Left ventricle myocardium superior (tissue), 1 donor: Measurements from ENCODE around the gene CKLF. TPM values are rescaled to one million over a fixed set of nuclear protein-coding genes. Genes with fewer than 3 reads are reported as not detected.

Experiments used
- ATAC-seq: fragments of 200-7000 bp; cut with Tn5 transposase; one replicate; pipeline ENCODE4 v1.9.1; 2020; ENCODE audit warnings: mild to moderate bottlenecking, moderate library complexity
- DNase-seq: peaks from one replicate; pipeline ENCODE4 v3.0.0-alpha.2; 2020
- intact Hi-C: fragments of 100-400 bp; cut with micrococcal nuclease; formaldehyde crosslinking; loops from one replicate; pipeline ENCODE4 v1.11.0; 2022
- total RNA-seq: library from RNA; stranded (reverse); fragmentation: NEBNext Ultra II Directional; extraction: Animal tissue kit (Norgen Biotek cat#: 25700); gene quantifications from one replicate; pipeline ENCODE4 v1.2.1, GENCODE V29; 2021
- donor health status: DM: no; HTN: yes; CAD: no; lungs with severe emphysema.

CKLF gene
- total RNA-seq, 1 donor from 2014 or later = 9.1 TPM

DNA sequence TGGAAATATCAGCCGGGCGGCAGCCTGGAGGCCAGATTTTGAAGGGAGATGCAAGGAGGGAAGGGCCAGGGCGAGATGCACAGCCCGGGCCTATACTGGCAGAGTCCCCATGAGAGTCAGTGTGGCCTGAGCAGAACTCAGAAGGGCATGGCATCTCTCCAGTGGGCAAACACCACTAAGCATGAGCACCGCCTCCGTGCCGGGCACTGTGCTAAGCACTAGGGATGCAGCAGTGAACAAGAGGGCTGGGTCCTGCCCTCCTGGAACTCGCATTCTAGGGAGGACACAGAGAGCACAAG is 35.9 kb upstream of the CKLF start:
- no peak for DNase-seq
- intact Hi-C loops = loop anchor here (5.0 kb wide), 1 partner anchor 36 kb away; the partner anchor contains the start of genes CKLF and TK2
- ATAC-seq = no peak

DNA sequence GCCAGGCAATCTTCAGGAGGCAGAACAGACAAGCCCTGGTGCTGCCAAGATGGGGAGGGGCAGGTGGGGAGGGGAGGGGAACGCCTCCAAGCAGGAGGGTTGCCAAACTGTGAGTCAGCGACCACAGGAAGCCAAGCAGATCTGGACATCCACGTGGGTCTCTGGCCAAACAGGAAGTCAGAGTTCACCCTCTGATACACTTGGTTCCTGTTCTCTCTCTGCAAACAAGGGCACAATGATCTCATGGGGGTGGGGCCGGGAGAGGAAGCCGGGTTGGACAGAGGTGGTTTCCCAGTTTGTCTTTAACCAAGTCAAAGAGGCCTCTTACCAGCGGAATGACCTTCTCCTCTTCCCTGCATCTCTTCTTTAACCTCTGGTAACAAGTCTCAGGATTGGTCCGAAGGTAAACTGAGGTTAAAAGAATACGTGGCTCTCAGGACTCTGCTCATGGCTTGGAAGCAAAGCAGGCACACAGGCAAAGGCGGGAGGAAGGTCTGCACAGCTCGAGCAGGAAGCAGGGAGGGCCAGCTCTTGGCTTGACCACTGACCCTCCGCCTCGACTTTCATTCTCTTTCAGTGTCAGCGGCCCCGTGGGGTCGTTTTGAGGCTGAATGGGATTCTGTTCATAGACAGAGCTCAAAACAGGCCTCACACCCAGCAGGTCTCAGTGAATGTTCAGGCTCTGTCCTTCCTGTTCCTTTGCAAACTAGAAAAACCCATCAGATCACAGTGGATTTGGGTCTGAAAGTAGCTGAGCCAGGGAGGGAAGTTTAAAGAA is 35.4 kb upstream of the CKLF start:
- intact Hi-C loops = loop anchor here (5.0 kb wide), 1 partner anchor 35 kb away; the partner anchor contains the start of genes CKLF and TK2
- DNase-seq = peak; percentile 96
- peak; percentile 94 for ATAC-seq

DNA sequence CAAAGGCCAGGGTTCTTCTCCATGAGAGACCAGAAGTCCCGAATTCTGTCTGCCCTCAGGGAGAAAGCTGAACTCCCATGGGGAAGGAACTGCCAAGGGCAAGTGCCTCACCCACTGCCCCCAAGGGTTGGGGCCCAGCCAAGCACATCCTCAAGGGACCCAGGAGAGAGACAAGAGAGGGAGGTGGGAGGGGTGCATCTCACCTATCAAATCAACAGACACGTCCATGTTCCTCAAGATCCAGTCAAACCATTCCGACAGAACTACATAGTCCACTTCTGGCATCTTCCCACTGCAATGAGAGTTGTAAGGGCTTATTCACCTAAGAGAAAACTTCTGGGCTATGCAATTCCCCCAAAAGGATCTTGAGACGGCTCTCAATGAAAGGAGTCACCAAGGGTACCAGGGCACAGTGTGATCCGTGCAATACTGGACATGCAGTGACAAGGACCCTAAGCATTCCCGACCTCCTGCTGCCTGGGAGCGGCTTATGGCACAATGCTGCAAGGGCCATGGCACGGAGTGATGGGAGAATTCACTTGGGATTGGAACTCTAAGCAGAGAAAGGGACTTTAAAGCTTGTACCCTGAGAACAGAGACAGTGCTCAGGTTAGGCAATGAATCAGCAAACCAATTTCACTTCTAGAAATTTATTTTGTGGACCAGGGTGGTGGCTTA is 34.7 kb upstream of the CKLF start:
- DNase-seq = peak; percentile 56
- ATAC-seq = peak; percentile 0
- intact Hi-C loops = loop anchor here (5.0 kb wide), 1 partner anchor 35 kb away; the partner anchor contains the start of genes CKLF and TK2

DNA sequence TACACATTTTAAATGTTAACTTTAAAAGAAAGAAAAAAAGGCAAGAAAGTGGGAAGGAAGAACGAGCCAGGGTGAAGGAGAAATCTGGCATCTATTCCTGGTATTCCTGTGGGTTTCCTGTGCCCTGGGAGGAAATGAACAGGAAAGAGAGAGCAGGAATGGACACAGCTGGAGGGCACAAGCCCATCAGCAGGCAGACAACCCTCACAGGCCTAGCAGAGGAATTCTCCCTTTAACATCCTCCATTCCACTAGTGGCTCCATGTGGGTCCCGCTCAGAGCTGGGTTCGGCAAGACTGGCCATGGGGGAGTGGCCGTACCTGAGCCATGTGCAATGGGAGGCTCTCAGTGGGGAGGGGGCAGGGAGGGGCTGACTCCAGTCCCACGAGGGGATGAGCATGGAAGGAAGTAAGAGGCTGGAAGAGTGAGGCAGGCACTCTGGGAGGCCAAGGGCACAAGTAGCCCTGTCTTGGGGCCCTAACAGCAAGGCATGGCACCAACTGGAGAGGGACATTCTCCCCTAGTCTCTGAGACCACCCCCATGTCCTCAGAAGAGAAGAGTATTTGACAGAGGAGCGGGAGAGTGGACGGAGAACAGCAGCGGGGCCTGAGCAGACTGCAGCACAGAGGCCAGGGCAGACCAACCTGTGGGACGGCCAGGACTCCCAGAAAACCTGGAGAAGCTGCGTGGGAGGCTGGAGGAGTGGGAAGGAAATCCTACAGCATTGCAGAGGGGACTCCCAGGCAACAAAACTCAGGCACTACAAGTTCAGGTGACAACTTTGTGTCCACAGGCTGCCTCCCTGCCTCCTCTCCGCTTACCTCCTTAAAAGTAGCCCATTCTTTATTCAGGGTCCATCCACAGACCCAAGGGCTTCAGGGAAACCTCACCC is 32.6 kb upstream of the CKLF start:
- intact Hi-C loops = loop anchor here (5.0 kb wide), 1 partner anchor 33 kb away; the partner anchor contains the start of genes CKLF and TK2
- no peak for ATAC-seq
- no peak for DNase-seq

- DNase-seq = peak; percentile 58
- no peak for ATAC-seq
- intact Hi-C loops = no loop called here
These were observed 31.8 kb upstream of the CKLF start for GRCh38 chr16:66520406-66521170.

GRCh38 chr16:66521252-66521713 is 31.1 kb upstream of the CKLF start:
- ATAC-seq (no peak), DNase-seq (no peak)
- intact Hi-C loops = no loop called here

DNA sequence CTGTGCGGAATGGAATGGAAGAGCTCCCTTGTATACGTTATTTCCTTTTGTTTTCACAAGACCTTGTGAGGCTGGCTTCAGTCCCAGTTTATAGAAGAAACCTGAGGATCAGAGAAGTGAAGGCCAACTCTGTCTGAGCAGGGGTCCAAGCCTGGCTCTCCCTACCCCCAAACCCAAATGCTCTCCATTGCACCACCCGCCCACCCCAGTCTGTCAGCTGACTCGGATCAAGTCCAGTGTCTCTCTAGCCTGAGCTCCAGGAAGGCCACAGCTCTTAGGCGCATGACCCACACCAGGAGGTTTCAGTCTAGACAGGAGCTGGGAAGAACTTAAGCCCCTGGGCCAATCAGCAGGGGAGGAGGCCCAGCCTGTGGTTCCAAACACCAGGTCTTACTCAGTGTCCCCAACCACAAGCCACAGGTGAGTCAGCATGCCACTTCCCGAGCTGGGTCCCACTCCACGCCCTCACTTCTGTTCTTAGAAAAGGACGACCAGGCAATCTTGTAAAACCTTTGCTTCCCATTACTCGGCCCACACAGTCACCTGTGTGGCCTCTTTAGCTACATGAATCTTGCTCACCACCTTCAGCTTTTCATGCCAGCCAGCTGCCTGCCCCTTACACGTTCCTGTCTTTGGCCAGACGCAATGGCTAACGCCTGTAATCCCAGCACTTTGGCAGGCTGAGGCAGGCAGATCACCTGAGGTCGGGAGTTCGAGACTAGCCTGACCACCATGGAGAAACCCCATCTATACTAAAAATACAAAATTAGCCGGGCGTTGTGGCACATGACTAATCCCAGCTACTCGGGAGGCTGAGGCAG is 30.2 kb upstream of the CKLF start:
- intact Hi-C loops = no loop called here
- DNase-seq (peak; percentile 44), ATAC-seq (no peak)

GRCh38 chr16:66522816-66523590 is 29.4 kb upstream of the CKLF start:
- ATAC-seq = no peak

DNA sequence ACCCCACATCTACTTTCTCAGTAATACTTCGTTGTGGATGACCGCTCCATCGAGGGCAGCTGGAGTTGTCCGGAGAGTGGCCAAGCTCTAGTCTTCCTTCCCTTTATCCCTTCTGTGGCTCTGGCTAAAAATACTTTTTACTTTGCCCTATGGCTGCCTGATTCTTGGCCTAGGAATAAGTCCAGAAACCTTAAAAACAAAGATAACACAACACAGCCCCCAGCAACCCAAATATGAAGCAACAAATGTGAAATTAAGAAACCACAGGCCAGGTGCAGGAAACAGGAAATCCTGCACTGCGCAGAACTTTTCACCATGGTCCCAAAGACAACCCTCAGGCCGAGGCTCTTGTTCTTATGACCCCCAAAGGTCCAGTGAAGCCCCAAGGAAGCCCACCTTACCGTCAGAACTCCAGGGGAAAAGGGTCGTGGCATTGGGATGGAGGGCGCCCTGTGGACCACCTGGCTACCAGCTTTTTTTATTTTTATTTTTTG is 28.5 kb upstream of the CKLF start:
- DNase-seq = no peak
- intact Hi-C loops = no loop called here
- peak; percentile 7 for ATAC-seq

More at GRCh38 chr16:66522816-66523590, 29.4 kb upstream of the CKLF start:
- intact Hi-C loops = no loop called here
- no peak for DNase-seq

DNA sequence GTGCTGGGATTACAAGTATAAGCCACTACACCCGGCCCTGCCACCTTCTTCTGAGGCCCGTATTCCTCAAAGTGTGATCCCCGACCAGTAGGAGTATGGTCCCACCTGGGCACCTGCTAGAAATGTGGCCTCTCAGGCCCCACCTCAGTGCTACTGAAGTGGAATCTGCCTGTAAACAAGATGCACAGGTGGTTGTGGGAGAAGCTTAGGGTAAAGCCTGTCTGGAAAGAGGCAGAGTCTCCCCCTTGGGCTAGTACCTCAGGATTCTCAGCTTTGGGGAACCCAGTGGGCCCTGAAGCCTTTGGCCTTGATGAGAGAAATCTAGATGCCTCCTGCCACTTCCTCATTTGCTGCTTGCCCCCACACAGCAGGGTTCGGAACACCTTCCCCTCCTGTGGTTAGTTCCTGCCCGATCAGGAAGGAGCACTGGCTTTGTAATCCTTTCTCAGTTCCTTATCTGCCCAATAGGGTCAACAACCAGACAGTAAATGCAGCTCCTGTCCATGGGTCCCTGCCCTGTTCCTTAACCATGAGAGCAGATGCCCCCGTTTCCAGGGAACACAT is 27.7 kb upstream of the CKLF start:
- intact Hi-C loops = no loop called here
- no peak for DNase-seq
- ATAC-seq = peak; percentile 45

DNA sequence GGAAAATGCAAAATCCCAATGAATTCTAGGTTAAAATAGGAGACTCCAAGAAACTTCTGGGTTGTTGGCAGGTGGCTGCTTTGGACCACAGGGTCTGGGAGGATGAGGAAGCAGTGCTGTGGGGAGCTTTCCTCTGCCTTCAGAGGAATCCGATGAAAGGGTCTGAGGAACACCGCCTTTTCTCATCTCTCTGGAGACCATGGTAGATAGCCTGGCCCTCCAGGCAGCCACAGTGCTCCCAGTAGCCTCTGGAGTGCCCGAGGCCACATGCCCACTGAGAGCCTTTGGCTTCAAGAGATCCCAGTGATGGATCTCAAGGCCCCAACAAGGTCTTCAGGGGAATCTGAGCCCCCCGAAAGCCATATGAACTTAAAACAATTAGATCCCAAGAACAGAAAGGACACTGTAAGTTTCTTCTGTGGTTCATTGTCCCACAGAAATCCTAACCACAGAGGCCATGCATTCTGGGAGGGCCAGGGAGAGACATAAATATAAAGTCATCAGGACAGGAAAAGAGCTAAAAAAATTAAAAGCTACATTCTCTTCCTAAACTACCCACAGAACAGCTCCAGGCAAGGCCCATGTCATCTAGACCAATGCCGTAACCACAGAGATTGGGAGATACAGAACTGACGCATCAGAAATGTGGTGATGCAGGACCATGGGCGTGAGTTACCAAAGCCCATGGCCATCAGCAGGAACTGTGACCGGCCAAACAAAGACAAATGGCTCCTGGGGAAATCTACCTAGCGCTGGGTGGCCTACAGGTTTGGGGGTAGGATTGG is 26.8 kb upstream of the CKLF start:
- ATAC-seq (no peak), DNase-seq (no peak)
- intact Hi-C loops = no loop called here

GRCh38 chr16:66528294-66528693 is 24.1 kb upstream of the CKLF start:
- intact Hi-C loops = no loop called here
- no peak for ATAC-seq
- no peak for DNase-seq

- ATAC-seq (no peak), DNase-seq (no peak)
- intact Hi-C loops = no loop called here
These were observed 22.9 kb upstream of the CKLF start for GRCh38 chr16:66529475-66529874.

GRCh38 chr16:66534376-66534799 is 18.0 kb upstream of the CKLF start:
- DNase-seq = no peak
- intact Hi-C loops = no loop called here
- peak; percentile 42 for ATAC-seq

DNA sequence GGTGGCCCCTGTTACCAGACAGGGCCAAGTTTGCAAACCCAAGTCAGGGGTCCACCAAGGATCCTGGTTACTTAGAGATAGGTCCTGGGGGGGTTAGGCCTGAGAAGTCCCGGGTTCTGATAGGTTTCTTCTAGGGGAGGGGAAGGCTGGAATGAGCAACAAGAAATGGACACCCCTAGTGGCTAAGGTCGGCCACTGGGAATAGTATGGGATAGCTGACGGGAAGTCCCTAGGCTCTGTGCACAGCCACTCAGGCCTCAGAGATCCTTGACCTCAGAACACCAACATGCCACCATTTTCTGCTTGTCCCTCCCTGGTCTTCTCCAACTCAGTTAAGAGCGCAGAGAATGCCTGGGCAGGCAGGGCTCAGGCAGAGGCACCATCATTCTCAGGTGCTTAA is 15.9 kb upstream of the CKLF start:
- intact Hi-C loops = no loop called here
- no peak for ATAC-seq
- DNase-seq = no peak

DNA sequence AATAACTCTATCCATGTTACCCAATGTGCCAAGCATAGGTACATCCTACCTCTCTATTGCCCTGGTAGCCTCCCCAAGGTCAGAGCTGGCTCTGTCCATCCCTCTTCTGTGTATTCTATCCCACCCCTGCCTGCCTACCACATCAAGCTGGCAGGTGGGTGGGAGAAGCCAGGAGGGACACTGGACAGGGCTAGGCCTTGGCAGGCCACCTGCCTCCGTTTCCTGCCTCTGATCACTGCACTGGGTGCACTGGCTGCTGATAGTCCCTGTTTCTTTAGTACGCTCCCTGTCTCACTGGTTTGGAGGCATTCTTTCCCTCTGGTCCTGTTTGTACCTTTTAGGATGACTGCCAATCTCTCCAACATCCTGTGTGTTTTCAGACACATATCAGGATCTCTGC is 15.1 kb upstream of the CKLF start:
- DNase-seq = no peak
- ATAC-seq = no peak
- intact Hi-C loops = no loop called here
